ENCODE measurements around the gene CYP4F8. TPM values are rescaled to one million over a fixed set of nuclear protein-coding genes. Genes with fewer than 3 reads are reported as not detected.

CYP4F8 gene, protein sequence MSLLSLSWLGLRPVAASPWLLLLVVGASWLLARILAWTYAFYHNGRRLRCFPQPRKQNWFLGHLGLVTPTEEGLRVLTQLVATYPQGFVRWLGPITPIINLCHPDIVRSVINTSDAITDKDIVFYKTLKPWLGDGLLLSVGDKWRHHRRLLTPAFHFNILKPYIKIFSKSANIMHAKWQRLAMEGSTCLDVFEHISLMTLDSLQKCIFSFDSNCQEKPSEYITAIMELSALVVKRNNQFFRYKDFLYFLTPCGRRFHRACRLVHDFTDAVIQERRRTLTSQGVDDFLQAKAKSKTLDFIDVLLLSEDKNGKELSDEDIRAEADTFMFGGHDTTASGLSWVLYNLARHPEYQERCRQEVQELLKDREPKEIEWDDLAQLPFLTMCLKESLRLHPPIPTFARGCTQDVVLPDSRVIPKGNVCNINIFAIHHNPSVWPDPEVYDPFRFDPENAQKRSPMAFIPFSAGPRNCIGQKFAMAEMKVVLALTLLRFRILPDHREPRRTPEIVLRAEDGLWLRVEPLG
- not detected in 2 replicates for total RNA-seq (ENCODE audit: low replicate concordance)

DNA sequence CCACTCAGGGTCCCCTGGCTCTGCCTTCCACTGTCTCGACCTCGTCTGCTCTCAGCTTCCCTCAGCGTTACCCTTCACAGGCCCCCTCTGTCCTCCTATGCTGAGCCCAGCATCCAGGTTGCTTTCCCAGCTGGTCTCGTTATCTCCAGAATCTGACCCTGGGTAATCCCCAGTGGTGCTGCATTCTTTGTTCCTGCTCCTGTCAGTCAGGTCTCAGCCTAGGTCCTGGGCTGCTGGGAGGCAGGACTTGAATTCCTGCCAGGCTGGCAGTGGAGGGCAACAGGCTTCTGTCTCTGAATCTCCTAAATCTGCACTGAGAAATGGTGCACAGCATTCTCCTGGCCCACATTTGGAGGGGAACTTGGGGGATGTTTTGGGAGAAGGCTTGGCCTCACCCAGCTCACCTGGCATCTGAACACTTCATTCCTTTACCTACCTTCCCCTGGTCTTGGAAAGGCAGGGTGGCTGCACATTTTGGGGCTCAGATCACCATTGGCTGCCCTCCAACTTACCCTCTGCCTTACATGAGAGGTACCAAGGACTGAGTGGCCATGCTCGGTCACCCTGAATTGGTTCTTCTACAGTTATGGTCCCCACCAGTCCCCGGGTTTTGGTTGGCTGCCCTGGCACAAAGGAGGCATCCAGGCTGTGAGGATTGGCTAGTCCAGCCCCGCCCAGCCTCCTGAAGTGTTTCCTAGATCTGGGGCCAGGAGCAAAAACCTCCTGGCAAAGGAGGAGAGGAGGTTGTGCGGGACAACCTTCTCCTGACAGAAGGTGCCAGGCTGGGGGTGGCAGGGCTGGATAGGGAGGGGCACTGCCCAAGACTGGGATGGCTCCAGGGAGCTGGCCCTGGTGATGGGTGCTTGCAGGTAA is at the start of gene CYP4F8:
Gene CYP4F8, plus strand, starts transcription at position 712 of the 873 bp plus-strand sequence. CDS start 399 bp downstream, outside the sequence.
- no peak for DNase-seq (ENCODE audit: low spot score)
- Histone ChIP-seq H3K79me2 (ENCODE audit: low read depth) (no peaks in the 10 kb centered on the region), H3K4me2 (no peak within 1 kb of the TSS), H3K4me3 (no peak within 1 kb of the TSS), H3K36me3 (no peaks in the 10 kb centered on the region), H3K9ac (no peak within 1 kb of the TSS), H3K4me1 (no peaks in the 10 kb centered on the region), H3F3A (ENCODE audit: low read depth) (no peaks in the 10 kb centered on the region), H2AFZ (replicated peaks) (no peak within 1 kb of the TSS), H4K20me1 (ENCODE audit: low read depth) (no peaks in the 10 kb centered on the region), H3K27ac (no peak within 1 kb of the TSS), H3K27me3 (no peaks in the 10 kb centered on the region), H3K9me3 (ENCODE audit: low read depth) (peaks cover 6% of the 10 kb centered on the region)
- Mint-ChIP-seq H3K27me3 (ENCODE audit: insufficient read depth, low read depth) (peaks cover 12% of the 10 kb centered on the region), H3K36me3 (no peaks in the 10 kb centered on the region), H3K27ac (no peak within 1 kb of the TSS), H3K9me3 (peaks cover 23% of the 10 kb centered on the region), H3K4me1 (no peaks in the 10 kb centered on the region), H3K4me3 (no peak within 1 kb of the TSS)
- TF ChIP-seq EZH2 (IDR thresholded peaks at IDR 0.05) (no peak), EZH2phosphoT487 (IDR thresholded peaks at IDR 0.05) (no peak)
- TF ChIP-seq, protein P1, sequence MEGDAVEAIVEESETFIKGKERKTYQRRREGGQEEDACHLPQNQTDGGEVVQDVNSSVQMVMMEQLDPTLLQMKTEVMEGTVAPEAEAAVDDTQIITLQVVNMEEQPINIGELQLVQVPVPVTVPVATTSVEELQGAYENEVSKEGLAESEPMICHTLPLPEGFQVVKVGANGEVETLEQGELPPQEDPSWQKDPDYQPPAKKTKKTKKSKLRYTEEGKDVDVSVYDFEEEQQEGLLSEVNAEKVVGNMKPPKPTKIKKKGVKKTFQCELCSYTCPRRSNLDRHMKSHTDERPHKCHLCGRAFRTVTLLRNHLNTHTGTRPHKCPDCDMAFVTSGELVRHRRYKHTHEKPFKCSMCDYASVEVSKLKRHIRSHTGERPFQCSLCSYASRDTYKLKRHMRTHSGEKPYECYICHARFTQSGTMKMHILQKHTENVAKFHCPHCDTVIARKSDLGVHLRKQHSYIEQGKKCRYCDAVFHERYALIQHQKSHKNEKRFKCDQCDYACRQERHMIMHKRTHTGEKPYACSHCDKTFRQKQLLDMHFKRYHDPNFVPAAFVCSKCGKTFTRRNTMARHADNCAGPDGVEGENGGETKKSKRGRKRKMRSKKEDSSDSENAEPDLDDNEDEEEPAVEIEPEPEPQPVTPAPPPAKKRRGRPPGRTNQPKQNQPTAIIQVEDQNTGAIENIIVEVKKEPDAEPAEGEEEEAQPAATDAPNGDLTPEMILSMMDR (IDR thresholded peaks at IDR 0.05): no peak

DNA sequence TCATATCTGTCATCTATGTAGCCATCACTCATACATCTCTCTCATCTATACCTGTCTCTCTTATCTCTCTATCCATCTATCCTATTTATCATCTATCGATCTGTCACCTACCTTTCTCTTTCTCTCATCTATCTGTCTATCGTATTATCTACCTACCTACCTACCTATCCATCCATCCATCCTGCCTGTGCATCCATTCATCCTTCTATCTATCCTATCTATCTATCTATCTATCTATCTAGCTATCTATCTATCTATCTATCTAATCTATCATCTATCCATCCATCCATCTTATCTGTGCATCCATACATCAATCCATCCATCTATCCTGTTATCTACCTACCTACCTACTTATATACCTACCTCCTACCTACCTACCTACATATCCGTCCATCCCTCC is 44.6 kb upstream of the CYP4F8 start:
- peaks cover 6% of the 10 kb centered on the region for H3K9me3 ChIP-seq (ENCODE audit: low read depth)

DNA sequence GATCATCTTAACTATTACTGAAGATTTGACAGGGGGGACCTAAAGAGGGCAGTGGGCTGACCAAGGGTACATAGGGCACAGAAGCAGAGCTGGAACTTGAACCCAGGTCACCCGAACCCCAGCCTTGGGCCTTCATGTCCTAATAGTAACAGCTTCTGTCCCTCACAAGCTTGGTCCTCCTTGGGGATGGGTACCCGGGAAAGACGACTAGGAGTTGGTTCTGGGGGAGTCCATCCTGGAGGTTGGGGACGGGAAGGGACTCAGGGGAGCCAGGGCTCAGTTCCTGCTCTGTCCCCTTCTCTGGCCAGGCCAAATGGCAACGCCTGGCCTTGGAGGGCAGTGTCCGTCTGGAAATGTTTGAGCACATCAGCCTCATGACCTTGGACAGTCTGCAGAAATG is 39.6 kb upstream of the CYP4F8 start:
- peaks cover 2% of the 10 kb centered on the region for H3K9me3 Mint-ChIP-seq
- Histone ChIP-seq H3K36me3 (no peaks in the 10 kb centered on the region), H3F3A (ENCODE audit: low read depth) (no peaks in the 10 kb centered on the region), H3K4me1 (no peaks in the 10 kb centered on the region), H3K9me3 (ENCODE audit: low read depth) (peaks cover 6% of the 10 kb centered on the region), H3K27me3 (no peaks in the 10 kb centered on the region), H3K79me2 (ENCODE audit: low read depth) (no peaks in the 10 kb centered on the region), H2AFZ (replicated peaks) (no peak overlapping the region), H3K4me3 (no peak overlapping the region), H3K4me2 (no peak overlapping the region), H3K9ac (no peak overlapping the region), H4K20me1 (ENCODE audit: low read depth) (no peaks in the 10 kb centered on the region), H3K27ac (no peak overlapping the region)
- no peak overlapping the region for H3K27ac Mint-ChIP-seq
- H3K36me3 Mint-ChIP-seq: no peaks in the 10 kb centered on the region
- TF ChIP-seq EZH2 (IDR thresholded peaks at IDR 0.05) (no peak), EZH2phosphoT487 (IDR thresholded peaks at IDR 0.05) (no peak)
- TF ChIP-seq, protein P1 (IDR thresholded peaks at IDR 0.05): no peak
- H3K27me3 Mint-ChIP-seq (ENCODE audit: insufficient read depth, low read depth): peaks cover 12% of the 10 kb centered on the region
- H3K4me3 Mint-ChIP-seq: no peak overlapping the region
- DNase-seq (ENCODE audit: low spot score): no peak
- H3K4me1 Mint-ChIP-seq: no peaks in the 10 kb centered on the region

More for the DNA sequence above, 44.6 kb upstream of the CYP4F8 start:
- no peaks in the 10 kb centered on the region for H3K27me3 ChIP-seq
- peaks cover 2% of the 10 kb centered on the region for H3K9me3 Mint-ChIP-seq
- peaks cover 10% of the 10 kb centered on the region for H3K27me3 Mint-ChIP-seq (ENCODE audit: insufficient read depth, low read depth)
- H3K27ac Mint-ChIP-seq: no peak overlapping the region
- no peak for DNase-seq (ENCODE audit: low spot score)
- no peaks in the 10 kb centered on the region for H3K36me3 Mint-ChIP-seq
- no peaks in the 10 kb centered on the region for H3K4me1 Mint-ChIP-seq
- H4K20me1 ChIP-seq (ENCODE audit: low read depth): no peaks in the 10 kb centered on the region
- no peaks in the 10 kb centered on the region for H3K36me3 ChIP-seq
- H3K4me3 ChIP-seq: no peak overlapping the region
- no peaks in the 10 kb centered on the region for H3K4me1 ChIP-seq
- H3K4me3 Mint-ChIP-seq: no peak overlapping the region
- no peaks in the 10 kb centered on the region for H3F3A ChIP-seq (ENCODE audit: low read depth)
- TF ChIP-seq, protein P1 (IDR thresholded peaks at IDR 0.05): no peak
- TF ChIP-seq EZH2phosphoT487 (IDR thresholded peaks at IDR 0.05): no peak
- TF ChIP-seq EZH2 (IDR thresholded peaks at IDR 0.05): no peak
- no peak overlapping the region for H2AFZ ChIP-seq (replicated peaks)
- no peak overlapping the region for H3K27ac ChIP-seq
- H3K4me2 ChIP-seq: no peak overlapping the region
- H3K79me2 ChIP-seq (ENCODE audit: low read depth): no peaks in the 10 kb centered on the region
- H3K9ac ChIP-seq: no peak overlapping the region

All from neural progenitor cell (in vitro differentiated cells).